IPS DF 6.9 (cell line): Measurements from ENCODE around the gene ACOT12.
"Not testable (repeated sequence)": the region's sequence is repeated elsewhere in the genome, so short reads cannot be mapped to it uniquely, and the experiment has no call there.

ENCODE experiments used
- DNase-seq: peaks from one replicate; pipeline ENCODE4 v3.0.0-alpha.2; 2013; ENCODE audit warnings: low read depth, low spot score
- H3K27ac ChIP-seq: one replicate; pipeline ENCODE4 v1.5.1; 2013; ENCODE audit warnings: low read length, control low read depth
- H3K27me3 ChIP-seq: 2 replicates; pipeline ENCODE4 v1.6.1; 2013; ENCODE audit warnings: mild to moderate bottlenecking, low read length; ENCODE audit not compliant: control insufficient read depth, insufficient read depth
- H3K36me3 ChIP-seq: 2 replicates; pipeline ENCODE4 v1.6.1; 2013; ENCODE audit warnings: low read length; ENCODE audit not compliant: control insufficient read depth, insufficient read depth
- H3K4me1 ChIP-seq: 2 replicates; pipeline ENCODE4 v1.6.1; 2013; ENCODE audit warnings: low read length; ENCODE audit not compliant: control insufficient read depth, insufficient read depth
- H3K4me3 ChIP-seq: 2 replicates; pipeline ENCODE4 v1.5.1; 2013; ENCODE audit warnings: mild to moderate bottlenecking, low read length
- H3K9me3 ChIP-seq: 2 replicates; pipeline ENCODE4 v1.6.1; 2013; ENCODE audit warnings: low read length, inconsistent platforms; ENCODE audit not compliant: control insufficient read depth, insufficient read depth
- WGBS: extraction: QIAGEN DNeasy Blood & Tissue Kit; methylation state at CpG from one replicate; pipeline ENCODE4 v1.1.7; 2013; ENCODE audit warnings: mixed read lengths, missing lambda C conversion rate; ENCODE audit not compliant: insufficient read length, insufficient coverage; 5-methylcytosine and 5-hydroxymethylcytosine counted together

ACOT12 gene

GRCh38 chr5:81301271-81302015 lies 92.5 kb downstream of the ACOT12 start, which contains the start of gene ZCCHC9:
Gene ZCCHC9, plus strand, starts transcription at chr5:81301587. Its CDS starts 3,171 bp downstream, at chr5:81304758.
- Histone ChIP-seq H3K36me3 (no peaks in the 10 kb centered on the region), H3K4me1 (no peaks in the 10 kb centered on the region; the same call in 1 of the 2 replicates), H3K27ac (no peak within 1 kb of the TSS), H3K4me3 (peak within 1 kb of the TSS; percentile 56), H3K27me3 (no peaks in the 10 kb centered on the region), H3K9me3 (no peaks in the 10 kb centered on the region)
- DNase-seq: peak; percentile 90
- no CpG with 5 or more reads among the region's 54 CpGs for WGBS

GRCh38 chr5:81300921-81301270 lies 93.0 kb downstream of the ACOT12 start:
- Histone ChIP-seq H3K4me1 (no peaks in the 10 kb centered on the region; the same call in 1 of the 2 replicates), H3K36me3 (no peaks in the 10 kb centered on the region), H3K4me3 (peak overlapping the region; percentile 56), H3K27ac (no peak overlapping the region), H3K27me3 (no peaks in the 10 kb centered on the region), H3K9me3 (no peaks in the 10 kb centered on the region)
- DNase-seq: no peak
- no CpG with 5 or more reads among the region's 2 CpGs for WGBS

GRCh38 chr5:81297531-81297930 lies 96.4 kb downstream of the ACOT12 start:
- Histone ChIP-seq H3K9me3 (no peaks in the 10 kb centered on the region), H3K27ac (no peak overlapping the region), H3K36me3 (no peaks in the 10 kb centered on the region), H3K4me3 (no peak overlapping the region), H3K27me3 (no peaks in the 10 kb centered on the region), H3K4me1 (no peaks in the 10 kb centered on the region; the same call in 1 of the 2 replicates)
- no peak for DNase-seq
- WGBS: no CpG with 5 or more reads among the region's 4 CpGs

GRCh38 chr5:81294021-81294420 lies 99.9 kb downstream of the ACOT12 start:
- not testable (repeated sequence) for H3K27me3 ChIP-seq, H3K36me3 ChIP-seq, H3K4me1 ChIP-seq, H3K27ac ChIP-seq, H3K9me3 ChIP-seq, DNase-seq, H3K4me3 ChIP-seq
- no CpG with 5 or more reads among the region's 5 CpGs for WGBS

- no CpG with 5 or more reads among the region's 2 CpGs for WGBS
- Histone ChIP-seq H3K9me3 (no peaks in the 10 kb centered on the region; the same call in 1 of the 2 replicates), H3K4me3 (no peak overlapping the region), H3K27ac (no peak overlapping the region), H3K4me1 (no peaks in the 10 kb centered on the region), H3K36me3 (no peaks in the 10 kb centered on the region), H3K27me3 (no peaks in the 10 kb centered on the region)
- DNase-seq: no peak
Observed at GRCh38 chr5:81292130-81292529, 101.8 kb downstream of the ACOT12 start.

- Histone ChIP-seq H3K27me3 (no peaks in the 10 kb centered on the region), H3K27ac (no peak overlapping the region), H3K36me3 (no peaks in the 10 kb centered on the region), H3K4me1 (no peaks in the 10 kb centered on the region), H3K4me3 (no peak overlapping the region), H3K9me3 (no peaks in the 10 kb centered on the region; the same call in 1 of the 2 replicates)
- DNase-seq: no peak
- no CpG with 5 or more reads among the region's 1 CpG for WGBS
Observed at GRCh38 chr5:81290146-81290545, 103.8 kb downstream of the ACOT12 start.

GRCh38 chr5:81288021-81288433 lies 105.9 kb downstream of the ACOT12 start:
- Histone ChIP-seq H3K4me1 (no peaks in the 10 kb centered on the region), H3K36me3 (no peaks in the 10 kb centered on the region), H3K27ac (no peak overlapping the region), H3K27me3 (no peaks in the 10 kb centered on the region), H3K9me3 (no peaks in the 10 kb centered on the region; the same call in 1 of the 2 replicates), H3K4me3 (no peak overlapping the region)
- no peak for DNase-seq
- WGBS: no CpG with 5 or more reads among the region's 4 CpGs

GRCh38 chr5:81286059-81286617 lies 107.8 kb downstream of the ACOT12 start:
- H3K4me1 ChIP-seq: no peaks in the 10 kb centered on the region
- no peaks in the 10 kb centered on the region for H3K27me3 ChIP-seq
- no peak overlapping the region for H3K27ac ChIP-seq
- H3K9me3 ChIP-seq: no peaks in the 10 kb centered on the region
- H3K4me3 ChIP-seq: no peak overlapping the region
- no CpG with 5 or more reads among the region's 3 CpGs for WGBS
- no peaks in the 10 kb centered on the region for H3K36me3 ChIP-seq
- DNase-seq: no peak

GRCh38 chr5:81283976-81284375 lies 110.0 kb downstream of the ACOT12 start:
- no peak overlapping the region for H3K27ac ChIP-seq
- no CpG with 5 or more reads among the region's 1 CpG for WGBS
- H3K27me3 ChIP-seq: no peaks in the 10 kb centered on the region
- H3K9me3 ChIP-seq: no peaks in the 10 kb centered on the region
- H3K4me3 ChIP-seq: no peak overlapping the region
- DNase-seq: no peak
- H3K36me3 ChIP-seq: no peaks in the 10 kb centered on the region
- H3K4me1 ChIP-seq: no peaks in the 10 kb centered on the region
